ENCODE results near the gene ZNF136. TPM values are rescaled to one million over a fixed set of nuclear protein-coding genes. Genes with fewer than 3 reads are reported as not detected.

The ZNF136 gene
- polyA plus RNA-seq: 1 to 10 TPM; 1.9 to 3.4 (median 2.8) TPM

DNA sequence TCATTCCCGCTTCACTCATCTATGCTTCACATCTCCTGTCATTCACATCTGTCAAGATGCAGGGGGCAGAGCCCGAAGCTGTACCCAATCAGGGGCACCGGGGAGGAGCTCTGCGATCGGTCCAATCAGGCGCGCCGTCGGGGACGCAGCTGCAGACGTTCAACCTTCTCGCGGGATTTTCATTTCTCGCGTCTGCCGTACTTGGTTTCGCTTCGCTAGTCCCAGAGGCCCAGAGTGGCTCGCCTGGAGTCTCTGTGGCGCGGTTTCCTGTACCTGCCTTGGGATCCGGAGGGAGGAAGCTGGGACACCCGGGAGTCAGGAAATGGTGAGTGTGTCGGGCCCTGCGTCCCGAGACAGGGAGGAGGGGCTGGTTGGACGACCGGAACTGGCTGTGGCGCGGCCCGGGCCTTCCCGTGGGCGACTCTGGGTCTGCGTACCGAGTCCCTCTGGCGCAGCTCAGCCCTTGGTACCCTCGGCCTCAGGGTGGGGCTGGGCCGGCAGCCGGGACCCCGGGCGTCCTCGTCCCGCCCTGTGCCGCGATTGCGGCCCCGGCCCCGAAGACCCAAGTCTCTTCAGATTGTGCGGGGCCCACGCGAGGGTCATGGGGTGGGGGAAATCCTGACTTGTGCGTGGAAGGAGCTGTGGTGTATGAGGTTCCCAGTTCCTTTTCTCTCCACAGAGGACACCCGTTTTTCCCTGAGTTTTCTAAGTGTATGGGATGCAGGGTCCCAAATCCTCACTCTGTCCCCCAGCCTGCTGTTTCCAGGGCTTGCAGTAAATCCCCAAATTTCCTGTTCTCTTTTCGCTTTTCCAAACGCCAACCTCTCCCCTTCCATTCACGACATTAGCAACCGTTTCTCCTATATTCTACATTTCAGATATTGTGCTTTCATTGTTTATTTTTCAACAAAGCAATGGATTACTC lies at the start of gene ZNF136:
Gene ZNF136 (plus strand): TSS at position 215 of the 925 bp plus-strand sequence. CDS start 108 bp downstream, at position 323.
- peak within 1 kb of the TSS; percentile 51 for H3K27ac ChIP-seq (ENCODE audit: low read depth, low read length)
- 0% methylated on average over 55 to 57 of the region's 57 CpGs for WGBS, 3 donors

DNA sequence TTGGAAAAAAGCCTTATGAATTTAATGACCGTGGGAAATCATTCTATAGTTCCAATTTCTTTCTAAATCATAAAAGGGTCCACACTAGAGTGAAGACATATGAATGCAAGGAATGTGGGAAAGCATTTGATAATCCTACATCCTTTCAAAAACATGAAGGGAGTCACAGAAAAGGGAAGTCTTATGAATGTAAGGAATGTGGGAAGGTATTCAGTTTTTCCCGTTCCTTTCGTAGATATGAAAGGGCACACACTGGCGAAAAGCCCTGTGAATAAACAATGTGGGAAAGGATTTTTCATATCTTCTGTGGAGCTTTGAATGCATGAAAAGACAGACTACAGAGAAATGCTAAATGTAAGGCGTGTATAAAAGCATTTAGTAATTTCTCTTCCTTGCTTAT lies 49.8 kb upstream of the ZNF136 start:
- no peak overlapping the region for H3K27ac ChIP-seq (ENCODE audit: low read depth, low read length)
- WGBS, 3 donors: 89 to 94% (median 92%) methylated on average over 5 of the region's 5 CpGs

DNA sequence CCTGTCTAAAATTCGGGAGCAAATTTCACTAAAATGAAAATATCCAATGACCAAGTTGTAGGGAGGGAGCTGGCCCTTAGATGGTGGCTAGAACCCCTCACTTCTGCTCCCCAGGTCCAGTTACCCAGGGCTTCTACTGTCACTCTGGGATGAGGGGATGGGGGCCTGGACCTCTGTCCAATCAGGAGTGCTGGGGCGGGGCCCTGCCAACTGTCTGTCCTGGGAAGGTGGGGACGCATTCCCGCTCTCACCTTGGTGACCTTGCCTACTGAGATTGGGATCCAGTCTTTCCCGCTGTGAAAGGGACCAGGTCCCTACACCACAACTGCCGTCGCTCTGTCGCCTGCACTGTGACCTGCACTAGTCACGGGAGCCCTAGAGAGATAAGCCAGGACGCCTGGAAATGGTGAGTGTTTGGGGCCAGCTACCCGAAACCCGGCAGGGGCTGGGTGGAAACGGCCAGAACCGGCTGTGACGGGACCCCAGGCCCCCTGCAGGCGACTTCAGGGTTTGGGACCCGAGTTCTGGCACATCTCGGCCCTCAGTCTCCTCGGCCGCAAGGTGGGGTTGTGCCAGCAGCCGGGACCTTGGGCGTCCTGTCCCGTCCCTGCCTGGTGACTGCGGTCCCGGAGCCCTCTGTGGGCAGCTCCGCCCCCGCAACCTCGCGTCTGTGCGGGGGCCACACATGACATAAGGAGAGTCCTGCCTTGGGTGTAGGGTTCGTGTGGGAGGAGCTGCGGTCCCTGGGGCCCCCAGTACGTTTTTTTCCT lies 45.5 kb upstream of the ZNF136 start:
- WGBS, 3 donors: 61 to 85% (median 74%) methylated on average over 33 of the region's 33 CpGs
- H3K27ac ChIP-seq (ENCODE audit: low read depth, low read length): no peak overlapping the region

- H3K27ac ChIP-seq (ENCODE audit: low read depth, low read length): no peak overlapping the region
- WGBS, 3 donors: 21 to 25% (median 23%) methylated on average over 2 of the region's 2 CpGs
These were observed 36.2 kb upstream of the ZNF136 start for GRCh38 chr19:12126707-12127106.

DNA sequence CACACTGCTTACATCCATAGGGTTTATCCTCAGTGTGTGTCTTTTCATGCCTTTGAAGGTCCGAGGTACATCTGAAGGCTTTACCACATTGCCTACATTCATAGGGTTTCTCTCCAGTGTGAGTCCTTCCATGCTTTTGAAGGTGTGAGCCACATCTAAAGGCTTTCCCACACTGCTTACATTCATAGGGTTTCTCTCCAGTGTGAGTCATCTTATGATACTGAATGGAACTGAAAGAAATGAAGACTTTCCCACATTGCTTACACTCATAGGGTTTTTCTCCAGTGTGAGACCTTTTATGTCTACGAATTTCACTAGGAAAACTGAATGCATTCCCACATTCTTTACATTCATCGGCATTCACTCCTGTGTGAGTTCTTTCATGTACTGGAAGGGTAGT lies 29.8 kb upstream of the ZNF136 start:
- WGBS, 3 donors: 96 to 98% (median 97%) methylated on average over 3 of the region's 3 CpGs
- no peak overlapping the region for H3K27ac ChIP-seq (ENCODE audit: low read depth, low read length)

- no peak overlapping the region for H3K27ac ChIP-seq (ENCODE audit: low read depth, low read length)
- WGBS, 3 donors: 76 to 79% (median 78%) methylated on average over 7 of the region's 7 CpGs
These were observed 25.5 kb upstream of the ZNF136 start for GRCh38 chr19:12137221-12137940.

- WGBS, 3 donors: 25 to 29% (median 27%) methylated on average over 13 of the region's 13 CpGs
- H3K27ac ChIP-seq (ENCODE audit: low read depth, low read length): no peak overlapping the region
These were observed 23.6 kb upstream of the ZNF136 start for GRCh38 chr19:12139269-12139668.

GRCh38 chr19:12139885-12140544 lies 22.9 kb upstream of the ZNF136 start, which contains the start of gene ZNF20:
Gene ZNF20, minus strand, starts transcription at chr19:12140350. Its CDS starts 168 bp downstream, at chr19:12140182.
- no peak within 1 kb of the TSS for H3K27ac ChIP-seq (ENCODE audit: low read depth, low read length)
- 0 to 1% (median 0%) methylated on average over 38 to 49 of the region's 49 CpGs for WGBS, 3 donors

GRCh38 chr19:12140545-12141404 lies 22.1 kb upstream of the ZNF136 start:
- 3 to 4% (median 3%) methylated on average over 17 of the region's 17 CpGs for WGBS, 3 donors
- H3K27ac ChIP-seq (ENCODE audit: low read depth, low read length): no peak overlapping the region

DNA sequence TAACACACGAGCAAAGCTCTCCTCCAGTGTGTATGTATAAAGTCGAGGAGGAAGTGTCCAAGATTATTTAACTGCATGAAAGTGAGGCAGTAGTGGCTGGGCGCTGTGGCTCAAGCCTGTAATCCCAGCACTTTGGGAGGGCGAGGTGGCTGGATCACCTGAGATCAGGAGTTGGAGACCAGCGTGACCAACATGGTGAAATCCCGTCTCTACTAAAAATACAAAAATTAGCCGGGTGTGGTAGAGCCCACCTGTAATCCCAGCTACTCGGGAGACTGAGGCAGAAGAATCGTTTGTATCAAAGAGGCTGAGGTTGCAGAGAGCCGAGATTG lies 21.5 kb upstream of the ZNF136 start:
- H3K27ac ChIP-seq (ENCODE audit: low read depth, low read length): no peak overlapping the region
- 44 to 62% (median 62%) methylated on average over 10 of the region's 10 CpGs for WGBS, 3 donors

DNA sequence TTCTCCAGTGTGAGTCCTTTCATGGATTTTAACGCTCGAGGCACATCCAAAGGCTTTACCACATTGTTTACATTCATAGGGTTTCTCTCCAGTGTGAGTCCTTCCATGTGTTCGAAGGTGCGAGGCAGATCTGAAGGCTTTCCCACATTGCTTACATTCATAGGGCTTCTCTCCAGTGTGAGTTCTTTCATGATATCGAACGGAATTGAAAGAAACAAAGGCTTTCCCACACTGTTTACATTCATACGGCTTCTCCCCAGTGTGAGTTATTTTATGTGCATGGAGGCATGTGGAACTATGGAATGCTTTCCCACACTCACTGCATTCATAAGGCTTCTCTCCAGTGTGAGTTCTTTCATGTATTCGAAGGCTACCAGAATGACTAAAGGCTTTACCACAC lies 17.5 kb upstream of the ZNF136 start:
- WGBS, 3 donors: 96 to 98% (median 97%) methylated on average over 8 of the region's 8 CpGs
- no peak overlapping the region for H3K27ac ChIP-seq (ENCODE audit: low read depth, low read length)

- 16 to 22% (median 17%) methylated on average over 11 of the region's 11 CpGs for WGBS, 3 donors
- no peak overlapping the region for H3K27ac ChIP-seq (ENCODE audit: low read depth, low read length)
These were observed 7.5 kb upstream of the ZNF136 start for GRCh38 chr19:12155324-12155860.

GRCh38 chr19:12156223-12157058 lies 6.5 kb upstream of the ZNF136 start, which contains the start of gene ZNF625:
Gene ZNF625, minus strand, starts transcription at chr19:12156734. Its CDS starts 176 bp downstream, at chr19:12156558.
- WGBS, 3 donors: 0 to 1% (median 1%) methylated on average over 53 to 58 of the region's 58 CpGs
- H3K27ac ChIP-seq (ENCODE audit: low read depth, low read length): no peak within 1 kb of the TSS

DNA sequence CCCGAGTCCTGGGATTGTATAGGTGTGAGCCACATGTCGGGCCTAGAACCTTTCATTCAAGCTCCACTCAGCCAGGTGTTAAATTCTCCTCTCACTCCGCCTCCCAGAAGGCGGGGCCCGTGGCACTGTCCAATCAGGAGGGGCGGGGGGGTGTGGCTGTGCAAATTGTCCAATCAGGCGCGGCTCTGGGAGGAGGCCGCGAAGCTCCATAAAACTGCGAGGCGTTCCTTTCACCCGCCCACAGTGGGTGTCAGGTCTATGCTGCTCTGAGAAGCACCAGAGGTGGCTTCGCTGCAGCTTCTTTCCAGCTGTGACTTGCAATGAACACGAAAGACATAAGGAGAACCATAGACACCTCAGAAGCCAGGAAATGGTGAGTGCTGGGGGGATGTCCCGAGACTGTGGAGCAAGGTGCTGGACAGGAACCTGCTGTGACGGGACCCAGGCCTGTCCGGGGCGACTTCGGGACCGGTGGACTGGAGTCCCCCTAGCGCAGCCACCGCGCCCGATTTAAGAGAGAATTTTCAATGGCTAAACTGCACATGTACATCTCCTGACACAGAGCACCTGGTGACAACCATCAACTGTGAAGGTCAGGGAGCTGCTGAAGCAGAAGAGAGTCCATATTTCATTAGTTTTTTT lies 3.0 kb upstream of the ZNF136 start:
- H3K27ac ChIP-seq (ENCODE audit: low read depth, low read length): no peak overlapping the region
- 92 to 95% (median 94%) methylated on average over 25 of the region's 25 CpGs for WGBS, 3 donors

DNA sequence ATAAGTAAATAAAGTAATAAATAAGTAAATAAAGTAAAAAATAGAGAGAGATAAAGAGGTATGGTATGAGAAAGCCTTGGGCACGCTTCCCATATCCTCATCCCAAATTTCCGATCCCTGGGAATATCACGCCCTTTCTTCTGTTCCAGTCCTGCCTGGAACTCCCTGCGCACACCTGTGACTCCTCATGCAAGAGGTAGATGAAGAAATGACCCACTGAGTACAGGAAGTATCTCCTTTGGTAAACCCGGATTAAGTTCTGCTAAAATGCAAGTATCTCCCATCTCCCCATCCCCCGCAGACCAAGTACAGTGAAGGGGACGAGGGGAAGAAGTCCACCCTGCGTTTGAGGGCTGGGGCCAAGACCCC lies 399 bp upstream of the ZNF136 start:
- 14 to 17% (median 16%) methylated on average over 8 of the region's 8 CpGs for WGBS, 3 donors
- no peak overlapping the region for H3K27ac ChIP-seq (ENCODE audit: low read depth, low read length)

DNA sequence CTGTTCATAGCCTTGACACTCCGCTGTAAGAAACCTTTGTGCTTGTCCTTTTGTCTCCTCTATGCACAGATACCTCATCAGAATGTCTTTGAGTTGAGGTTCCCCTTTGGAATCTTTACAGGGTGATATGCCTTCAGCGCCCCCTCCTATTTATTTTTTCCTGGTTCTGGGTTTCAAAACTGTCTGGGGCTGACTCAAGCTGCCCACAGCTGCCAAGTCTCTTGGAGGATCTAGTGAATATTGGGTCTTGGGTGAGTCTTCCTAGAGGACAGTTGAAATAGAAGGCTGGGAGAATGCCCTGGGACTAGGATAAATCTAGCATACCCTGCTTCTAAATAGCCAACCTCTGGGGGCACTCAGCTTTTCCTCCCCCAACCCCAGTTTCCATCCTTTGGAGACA lies 930 bp downstream of the ZNF136 start:
- 0 to 17% (median 10%) methylated on average over 2 of the region's 2 CpGs for WGBS, 3 donors
- no peak overlapping the region for H3K27ac ChIP-seq (ENCODE audit: low read depth, low read length)

Measured in adipose tissue (tissue), 3 donors.